H1 (cell line): ENCODE data around the gene MBD5. TPM values are rescaled to one million over a fixed set of nuclear protein-coding genes. Genes with fewer than 3 reads are reported as not detected.

Source experiments
- CTCF ChIA-PET: fragments of 300-600 bp; sonication (Branson Sonifier 250); formaldehyde crosslinking; loops from one replicate; lab custom pipeline; 2021; ENCODE audit not compliant: partially characterized antibody; lab: Charles Lee
- POLR2A ChIA-PET: fragments of 300-600 bp; sonication (Branson Sonifier 250); formaldehyde crosslinking; loops from one replicate; lab custom pipeline; 2021; ENCODE audit warnings: inconsistent platforms; ENCODE audit not compliant: partially characterized antibody; lab: Charles Lee
- DNase-seq, 2 experiments: peaks; one replicate each; pipeline versions ENCODE4 v3.0.0 to v3.0.0-alpha.2; 2010 to 2022; ENCODE audit warnings: low spot score in 2 of 2, low read depth in 1 of 2, mixed read lengths in 1 of 2
- FAIRE-seq: peaks from 2 replicates; lab custom pipeline; 2011; peaks lifted over from hg19 to GRCh38; lab: Jason Lieb, UNC
- H2AFZ ChIP-seq: 2 replicates; pipeline ENCODE4 v1.8.1; 2012; ENCODE audit warnings: low read length, inconsistent platforms
- H2AK5ac ChIP-seq: 2 replicates; pipeline ENCODE4 v1.6.1; 2013; ENCODE audit warnings: low read depth, low read length
- H2BK120ac ChIP-seq: replicated peaks from 2 replicates; pipeline ENCODE3; 2013; ENCODE audit warnings: low read depth, low read length, inconsistent platforms
- H2BK12ac ChIP-seq: 2 replicates; pipeline ENCODE4 v1.6.1; 2013; ENCODE audit warnings: low read depth, low read length
- H2BK15ac ChIP-seq: 2 replicates; pipeline ENCODE4 v1.6.1; 2013; ENCODE audit warnings: low read length
- H2BK20ac ChIP-seq: 2 replicates; pipeline ENCODE4 v1.6.1; 2013; ENCODE audit warnings: low read length
- H2BK5ac ChIP-seq: 2 replicates; pipeline ENCODE4 v1.6.1; 2013; ENCODE audit warnings: low read depth, low read length
- H3K14ac ChIP-seq: 2 replicates; pipeline ENCODE4 v1.6.1; 2013; ENCODE audit warnings: inconsistent platforms; ENCODE audit not compliant: insufficient read length
- H3K18ac ChIP-seq: 2 replicates; pipeline ENCODE4 v1.6.1; 2013; ENCODE audit warnings: low read length; ENCODE audit errors: extremely low read depth
- H3K23ac ChIP-seq: 2 replicates; pipeline ENCODE4 v1.6.1; 2013; ENCODE audit warnings: inconsistent platforms; ENCODE audit not compliant: insufficient read length
- H3K23me2 ChIP-seq: 2 replicates; pipeline ENCODE4 v1.6.1; 2013; ENCODE audit warnings: low read depth, low read length
- H3K27ac ChIP-seq: 2 replicates; pipeline ENCODE4 v1.6.1; 2011; ENCODE audit warnings: low read depth, low read length, inconsistent platforms
- H3K27me3 ChIP-seq, 4 experiments: replicated peaks in 1 of 4; 1 replicate in 1 of 4; 2 replicates in 3 of 4; pipeline versions ENCODE4 v1.6.1 to v1.8.1; 2011 to 2013; ENCODE audit warnings: low read length in 3 of 4, mild to moderate bottlenecking in 3 of 4, inconsistent platforms in 2 of 4, mixed read lengths in 2 of 4, moderate library complexity in 1 of 4; ENCODE audit not compliant: control insufficient read depth in 3 of 4, insufficient read depth in 3 of 4; ENCODE audit errors: extremely low read depth in 1 of 4
- H3K36me3 ChIP-seq, 4 experiments: 2 replicates each; pipeline versions ENCODE4 v1.6.1 to v1.8.1; 2011 to 2013; ENCODE audit warnings: mild to moderate bottlenecking in 4 of 4, low read length in 3 of 4, moderate library complexity in 2 of 4, control low read depth in 1 of 4, inconsistent platforms in 1 of 4; ENCODE audit not compliant: insufficient read depth in 4 of 4, control insufficient read depth in 2 of 4
- H3K4ac ChIP-seq: replicated peaks from 2 replicates; pipeline ENCODE3; 2013; ENCODE audit warnings: low read length, low read depth, mixed read lengths, inconsistent platforms; ENCODE audit not compliant: insufficient read length
- H3K4me1 ChIP-seq, 4 experiments: replicated peaks in 1 of 4; 1 replicate in 1 of 4; 2 replicates in 3 of 4; pipeline versions ENCODE4 v1.6.1 to v1.8.1; 2011 to 2013; ENCODE audit warnings: low read length in 3 of 4, inconsistent platforms in 2 of 4, mixed read lengths in 1 of 4; ENCODE audit not compliant: insufficient read depth in 4 of 4, control insufficient read depth in 3 of 4
- H3K4me2 ChIP-seq, 2 experiments: 2 replicates each; pipeline versions ENCODE4 v1.6.1 to v1.8.1; 2011 to 2013; ENCODE audit warnings: low read depth in 2 of 2, low read length in 2 of 2, control low read depth in 1 of 2, inconsistent platforms in 1 of 2, mild to moderate bottlenecking in 1 of 2; ENCODE audit not compliant: insufficient read depth in 1 of 2
- H3K4me3 ChIP-seq, 4 experiments: fragments of 200-600, 300-600 bp in 1 of 4; sonication (generic), shearing (Covaris generic), sonication (Bioruptor Twin) in 1 of 4; 2 replicates each; pipeline versions ENCODE4 v1.5.1 to v1.8.1; 2011 to 2016; ENCODE audit warnings: low read length in 4 of 4, low read depth in 3 of 4, control low read depth in 2 of 4, inconsistent platforms in 2 of 4, mild to moderate bottlenecking in 2 of 4, mixed read lengths in 1 of 4, moderate library complexity in 1 of 4; ENCODE audit not compliant: insufficient read depth in 2 of 4; ENCODE audit errors: extremely low read depth in 1 of 4
- H3K56ac ChIP-seq: replicated peaks from 2 replicates; pipeline ENCODE3; 2013; ENCODE audit warnings: low read depth, mild to moderate bottlenecking, mixed read lengths, low read length, inconsistent platforms; ENCODE audit not compliant: insufficient read length
- H3K79me1 ChIP-seq: 2 replicates; pipeline ENCODE4 v1.6.1; 2013; ENCODE audit warnings: low read depth, low read length, control low read depth
- H3K79me2 ChIP-seq, 2 experiments: 2 replicates each; pipeline versions ENCODE4 v1.6.1 to v1.8.1; 2012 to 2013; ENCODE audit warnings: low read length in 2 of 2, mild to moderate bottlenecking in 2 of 2, inconsistent platforms in 1 of 2; ENCODE audit not compliant: insufficient read depth in 2 of 2, control insufficient read depth in 1 of 2
- H3K9ac ChIP-seq, 4 experiments: replicated peaks in 1 of 4; 1 replicate in 1 of 4; 2 replicates in 3 of 4; pipeline versions ENCODE4 v1.6.1 to v1.8.1; 2011 to 2013; ENCODE audit warnings: low read depth in 3 of 4, low read length in 3 of 4, control low read depth in 2 of 4, mild to moderate bottlenecking in 2 of 4, moderate library complexity in 2 of 4, inconsistent platforms in 1 of 4; ENCODE audit errors: extremely low read depth in 1 of 4
- H3K9me3 ChIP-seq, 2 experiments: 2 replicates each; pipeline versions ENCODE4 v1.6.1 to v1.8.1; 2012 to 2013; ENCODE audit warnings: mild to moderate bottlenecking in 2 of 2, moderate library complexity in 2 of 2, control low read depth in 1 of 2, inconsistent platforms in 1 of 2, low read depth in 1 of 2, low read length in 1 of 2, mixed read lengths in 1 of 2; ENCODE audit not compliant: insufficient read depth in 2 of 2
- H4K20me1 ChIP-seq, 2 experiments: replicated peaks in 1 of 2; 2 replicates each; pipeline versions ENCODE3 to v1.8.1; 2011 to 2013; ENCODE audit warnings: inconsistent platforms in 2 of 2, low read length in 2 of 2, mild to moderate bottlenecking in 1 of 2; ENCODE audit not compliant: insufficient read depth in 2 of 2, control insufficient read depth in 1 of 2
- H4K5ac ChIP-seq: 2 replicates; pipeline ENCODE4 v1.6.1; 2013; ENCODE audit warnings: low read length, low read depth, mixed read lengths, inconsistent platforms; ENCODE audit not compliant: insufficient read length
- H4K8ac ChIP-seq: 2 replicates; pipeline ENCODE4 v1.8.0; 2013; ENCODE audit warnings: mild to moderate bottlenecking, moderate library complexity, low read length, inconsistent platforms; ENCODE audit not compliant: insufficient read depth; ENCODE audit errors: extremely low read depth
- H4K91ac ChIP-seq: replicated peaks from 2 replicates; pipeline ENCODE3; 2013; ENCODE audit warnings: low read length, mixed read lengths, inconsistent platforms; ENCODE audit not compliant: insufficient read length
- ATF3 ChIP-seq: IDR thresholded peaks from 2 replicates; pipeline ENCODE4 v1.6.1; 2011; ENCODE audit warnings: low read depth, mild to moderate bottlenecking, low read length; ENCODE audit not compliant: insufficient read depth
- CBX8 ChIP-seq: fragments of 300-800, 300-1000 bp; sonication (generic); IDR thresholded peaks from 2 replicates; pipeline ENCODE4 v1.7.1; 2016; ENCODE audit warnings: low read depth, low read length, borderline replicate concordance
- EZH2 ChIP-seq: fragments of 200-600 bp; sonication (generic); IDR thresholded peaks from 2 replicates; pipeline ENCODE4 v1.7.1; 2012; ENCODE audit warnings: low read depth, mild to moderate bottlenecking, moderate library complexity, low read length, inconsistent platforms; ENCODE audit not compliant: severe bottlenecking
- HDAC6 ChIP-seq: IDR thresholded peaks from one replicate; pipeline ENCODE4 v1.7.1; 2012; ENCODE audit warnings: low read depth, mild to moderate bottlenecking, inconsistent platforms, low read length, moderate library complexity
- JUND ChIP-seq: IDR thresholded peaks from 2 replicates; pipeline ENCODE4 v1.6.1; 2011; ENCODE audit warnings: mild to moderate bottlenecking, improper control_type of control experiment, low read length
- KDM5A ChIP-seq: fragments of 200-600 bp; IDR thresholded peaks from 2 replicates; pipeline ENCODE4 v1.7.1; 2012; ENCODE audit warnings: mild to moderate bottlenecking, low read length, inconsistent platforms, mixed read lengths
- MAFK ChIP-seq: IDR thresholded peaks from 2 replicates; pipeline ENCODE4 v1.6.1; 2012; ENCODE audit warnings: low read depth, mild to moderate bottlenecking, improper control_type of control experiment, low read length
- PHF8 ChIP-seq: fragments of 200-600 bp; sonication (generic); conservative IDR thresholded peaks from 2 replicates; pipeline ENCODE4 v1.7.1; 2012; ENCODE audit warnings: low read depth, mild to moderate bottlenecking, inconsistent platforms, low read length, moderate library complexity
- POLR2A ChIP-seq, 2 experiments: IDR thresholded peaks; 1 replicate in 1 of 2; 2 replicates in 1 of 2; pipeline ENCODE4 v1.6.1; 2011; ENCODE audit warnings: low read depth in 2 of 2, low read length in 2 of 2, mild to moderate bottlenecking in 2 of 2; ENCODE audit errors: control extremely low read depth in 1 of 2
- SRF ChIP-seq: IDR thresholded peaks from 2 replicates; pipeline ENCODE4 v1.6.1; 2011; ENCODE audit warnings: mild to moderate bottlenecking, low read depth, low read length, moderate library complexity
- TEAD4 ChIP-seq: IDR thresholded peaks from 2 replicates; pipeline ENCODE4 v1.6.1; 2012; ENCODE audit warnings: low read depth, low read length, inconsistent platforms, mixed read lengths
- WGBS, 2 experiments: shearing (Covaris generic) in 1 of 2; methylation state at CpG; one replicate each; pipeline versions ENCODE4 v1.1.6 to v1.1.7; 2013 to 2015; ENCODE audit warnings: low lambda C conversion rate in 2 of 2, mixed read lengths in 2 of 2, inconsistent platforms in 1 of 2, low coverage in 1 of 2, missing lambda C conversion rate in 1 of 2; ENCODE audit not compliant: insufficient replicate concordance in 2 of 2, insufficient coverage in 1 of 2, insufficient read length in 1 of 2; ENCODE audit errors: extremely low coverage in 1 of 2, missing lambda C conversion rate in 1 of 2; 5-methylcytosine and 5-hydroxymethylcytosine counted together
- polyA plus RNA-seq, 7 experiments: library from polyadenylated mRNA; depleted of rRNA in 3 of 7; stranded (reverse) in 5 of 7; unstranded in 2 of 7; fragments of >200 nt in 5 of 7; fragments of 200-250 nt in 2 of 7; gene quantifications; 1 replicate in 5 of 7; 2 replicates in 1 of 7; 4 replicates in 1 of 7; pipeline versions ENCODE4 v1.2.1 to v1.2.3, GENCODE V29; 2011 to 2013; ENCODE audit warnings: missing spikeins in 2 of 7, mixed read lengths in 2 of 7
- total RNA-seq: library from RNA; stranded (reverse); fragmentation: NEBNext Ultra II Directional; extraction: Animal tissue kit (Norgen Biotek cat#: 25700); gene quantifications from 2 replicates; pipeline ENCODE4 v1.2.1, GENCODE V29; 2021
- TF ChIP-seq, protein P1 (sequence below): IDR thresholded peaks from 2 replicates; pipeline ENCODE4 v1.6.1; 2012; ENCODE audit warnings: inconsistent platforms

MBD5 gene
- total and polyA plus RNA-seq, 2 of the 8 experiments (the other 6 are each of a cell fraction or from before 2014, with no cell fraction given), result 9.7 to 29.4 TPM

- H4K8ac ChIP-seq, result no peak overlapping the region
- H2BK15ac ChIP-seq, result 0 out of 2 replicates have a peak overlapping the region, but pooled peaks have one; percentile 72
- H3K27ac ChIP-seq, result no peak overlapping the region
- H3K9me3 ChIP-seq, result no peaks in the 10 kb centered on the region
- no peaks in the 10 kb centered on the region for H3K36me3 ChIP-seq
- no peak overlapping the region for H2BK120ac ChIP-seq
- no peak overlapping the region for H3K18ac ChIP-seq
- WGBS, 2 experiments, result 86% methylated on average over 8 of the region's 8 CpGs; no CpG with 5 or more reads in 1 of the 2 experiments
- H3K4me1 ChIP-seq, result no peaks in the 10 kb centered on the region
- POLR2A ChIA-PET, result no interaction called here
- DNase-seq (no peak), FAIRE-seq (no peak)
- H3K23me2 ChIP-seq, result no peaks in the 10 kb centered on the region
- H3K4ac ChIP-seq, result no peak overlapping the region
- H3K23ac ChIP-seq, result no peak overlapping the region
- no peaks in the 10 kb centered on the region for H3K79me2 ChIP-seq
- H3K4me3 ChIP-seq, result no peak overlapping the region
- H3K79me1 ChIP-seq, result no peaks in the 10 kb centered on the region
- no peak overlapping the region for H2BK12ac ChIP-seq
- H2AFZ ChIP-seq, result no peak overlapping the region
- no peak overlapping the region for H2AK5ac ChIP-seq
- H3K14ac ChIP-seq, result no peak overlapping the region
- H3K4me2 ChIP-seq, result no peak overlapping the region
- TF ChIP-seq TEAD4 (no peak), KDM5A (no peak), JUND (no peak), CBX8 (no peak), PHF8 (no peak), ATF3 (no peak), POLR2A (IDR thresholded peaks at IDR 0.05; ENCODE audit: control extremely low read depth in 1 of 2, low read depth in 2 of 2, low read length in 2 of 2) (no peak), MAFK (no peak), HDAC6 (no peak), SRF (no peak), EZH2 (no peak)
- TF ChIP-seq, protein P1, sequence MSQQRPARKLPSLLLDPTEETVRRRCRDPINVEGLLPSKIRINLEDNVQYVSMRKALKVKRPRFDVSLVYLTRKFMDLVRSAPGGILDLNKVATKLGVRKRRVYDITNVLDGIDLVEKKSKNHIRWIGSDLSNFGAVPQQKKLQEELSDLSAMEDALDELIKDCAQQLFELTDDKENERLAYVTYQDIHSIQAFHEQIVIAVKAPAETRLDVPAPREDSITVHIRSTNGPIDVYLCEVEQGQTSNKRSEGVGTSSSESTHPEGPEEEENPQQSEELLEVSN, result no peak
- no peak overlapping the region for H3K9ac ChIP-seq
- H4K20me1 ChIP-seq, result no peaks in the 10 kb centered on the region
- no peak overlapping the region for H4K91ac ChIP-seq
- no peak overlapping the region for H3K56ac ChIP-seq
- no peak overlapping the region for H4K5ac ChIP-seq
- H3K27me3 ChIP-seq, result no peaks in the 10 kb centered on the region
- H2BK20ac ChIP-seq, result no peak overlapping the region
- no peak overlapping the region for H2BK5ac ChIP-seq
- CTCF ChIA-PET, result interaction anchor here (0.5 to 1.4 kb wide), 6 partner anchors 11 to 401 kb away, joined by 3 to 5 read pairs (median 4); no protein-coding TSS in a partner anchor
Measured at GRCh38 chr2:148545390-148546256, 524.7 kb downstream of the MBD5 start.
